Amygdala (tissue), 56 donors: Measurements from ENCODE around the gene SPOCK1.

ENCODE experiments used
- DNase-seq, 56 donors: peaks; one replicate each; lab custom pipeline; 2025; lab: John Stamatoyannopoulos, UW

Gene SPOCK1

GRCh38 chr5:137450759-137451158 lies 48.4 kb downstream of the SPOCK1 start:
- no peak for DNase-seq

GRCh38 chr5:137448868-137449267 lies 50.3 kb downstream of the SPOCK1 start:
- DNase-seq, result no peak

- no peak for DNase-seq
These were observed 52.5 kb downstream of the SPOCK1 start for GRCh38 chr5:137446615-137447014.

GRCh38 chr5:137446151-137446550 lies 53.0 kb downstream of the SPOCK1 start:
- DNase-seq, result no peak

GRCh38 chr5:137442660-137443059 lies 56.5 kb downstream of the SPOCK1 start:
- DNase-seq, result peak in 12 of 56 donors; percentile 2 to 59 (median 30)

GRCh38 chr5:137441476-137441875 lies 57.6 kb downstream of the SPOCK1 start:
- no peak for DNase-seq

GRCh38 chr5:137440795-137441194 lies 58.3 kb downstream of the SPOCK1 start:
- DNase-seq, result no peak

- DNase-seq, result no peak
These were observed 59.5 kb downstream of the SPOCK1 start for GRCh38 chr5:137439645-137440044.

- no peak for DNase-seq
These were observed 60.2 kb downstream of the SPOCK1 start for GRCh38 chr5:137438932-137439331.

GRCh38 chr5:137437774-137438173 lies 61.4 kb downstream of the SPOCK1 start:
- DNase-seq, result no peak

GRCh38 chr5:137433539-137433938 lies 65.6 kb downstream of the SPOCK1 start:
- DNase-seq, result no peak

- no peak for DNase-seq
These were observed 66.8 kb downstream of the SPOCK1 start for GRCh38 chr5:137432376-137432775.

- DNase-seq, result no peak
These were observed 68.1 kb downstream of the SPOCK1 start for GRCh38 chr5:137431051-137431450.

GRCh38 chr5:137415231-137415681 lies 83.9 kb downstream of the SPOCK1 start:
- no peak for DNase-seq

- DNase-seq, result no peak
These were observed 84.9 kb downstream of the SPOCK1 start for GRCh38 chr5:137414112-137414755.

GRCh38 chr5:137412136-137412535 lies 87.0 kb downstream of the SPOCK1 start:
- DNase-seq, result no peak

- no peak for DNase-seq
These were observed 88.7 kb downstream of the SPOCK1 start for GRCh38 chr5:137410234-137411010.

- no peak for DNase-seq
These were observed 89.4 kb downstream of the SPOCK1 start for GRCh38 chr5:137409736-137410135.

- no peak for DNase-seq
These were observed 92.0 kb downstream of the SPOCK1 start for GRCh38 chr5:137407090-137407489.

GRCh38 chr5:137405393-137405792 lies 93.7 kb downstream of the SPOCK1 start:
- no peak for DNase-seq

- no peak for DNase-seq
These were observed 95.3 kb downstream of the SPOCK1 start for GRCh38 chr5:137403869-137404268.
